HG03520 (cell line): ENCODE results near the gene CACTIN.
"Not testable (repeated sequence)": the region's sequence is repeated elsewhere in the genome, so short reads cannot be mapped to it uniquely, and the experiment has no call there.

Source experiments
- ATAC-seq: cut with Tn5 transposase; IDR thresholded peaks from one replicate; pipeline ENCODE4 v1.9.1; 2021; ENCODE audit warnings: mild to moderate bottlenecking, moderate library complexity; ENCODE audit not compliant: unreplicated experiment

Gene CACTIN

GRCh38 chr19:3626473-3627350 is at the start of gene CACTIN:
Gene CACTIN, minus strand, starts transcription at chr19:3626790. Its CDS starts 28 bp downstream, at chr19:3626762.
- peak; percentile 89 for ATAC-seq

- ATAC-seq, result no peak
These were observed 48.4 kb upstream of the CACTIN start for GRCh38 chr19:3674784-3675543.

- ATAC-seq, result no peak
These were observed 47.2 kb upstream of the CACTIN start for GRCh38 chr19:3673506-3674439.

GRCh38 chr19:3672993-3673392 is 46.4 kb upstream of the CACTIN start:
- ATAC-seq, result no peak

- no peak for ATAC-seq
These were observed 46.0 kb upstream of the CACTIN start for GRCh38 chr19:3672575-3672948.

- ATAC-seq, result no peak
These were observed 45.3 kb upstream of the CACTIN start for GRCh38 chr19:3671680-3672574.

- ATAC-seq, result no peak
These were observed 44.4 kb upstream of the CACTIN start for GRCh38 chr19:3670796-3671679.

GRCh38 chr19:3669947-3670795 is 43.6 kb upstream of the CACTIN start:
- no peak for ATAC-seq

GRCh38 chr19:3669082-3669946 is 42.7 kb upstream of the CACTIN start:
- ATAC-seq, result no peak

GRCh38 chr19:3668331-3669081 is 41.9 kb upstream of the CACTIN start:
- ATAC-seq, result no peak

GRCh38 chr19:3667766-3668165 is 41.2 kb upstream of the CACTIN start:
- ATAC-seq, result no peak

GRCh38 chr19:3667037-3667638 is 40.5 kb upstream of the CACTIN start:
- no peak for ATAC-seq

GRCh38 chr19:3666545-3666856 is 39.9 kb upstream of the CACTIN start:
- ATAC-seq, result not testable (repeated sequence)

GRCh38 chr19:3665681-3666544 is 39.3 kb upstream of the CACTIN start:
- no peak for ATAC-seq
